ENCODE results near the gene COA1. TPM values are rescaled to one million over a fixed set of nuclear protein-coding genes. Genes with fewer than 3 reads are reported as not detected.

Gene COA1
- total and polyA plus RNA-seq, 2 experiments from 2014 or later = 152 to 220 TPM

DNA sequence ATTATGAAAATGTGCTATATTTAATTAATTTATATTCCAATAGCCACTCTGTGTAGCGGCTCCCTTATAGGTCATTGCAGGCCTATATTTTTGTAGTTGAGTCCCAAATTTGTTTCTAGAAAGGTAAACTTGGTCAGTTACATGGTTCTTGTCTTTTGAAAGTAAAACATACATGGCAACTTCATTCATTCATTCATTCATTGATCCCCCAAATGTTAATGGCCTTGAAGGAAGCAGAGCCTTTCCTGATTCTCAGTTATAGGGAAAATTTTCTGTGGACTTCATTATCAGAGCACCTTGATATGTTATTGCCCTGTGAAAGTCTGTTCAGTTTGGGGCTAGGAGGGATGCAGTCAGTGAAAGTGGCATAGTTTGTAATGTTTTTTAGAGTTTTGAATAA, 32.1 kb upstream of the COA1 start:
- no peak overlapping the region for H3K27ac ChIP-seq
- DNase-seq (ENCODE audit: low read depth in 1 of 2, low spot score in 1 of 2) = no peak
- H3K36me3 ChIP-seq = no peaks in the 10 kb centered on the region
- H3K9me3 ChIP-seq (ENCODE audit: low read depth) = no peaks in the 10 kb centered on the region
- H3K27me3 ChIP-seq = no peaks in the 10 kb centered on the region
- H3K4me1 ChIP-seq (ENCODE audit: low read depth) = peaks cover 19% of the 10 kb centered on the region
- no peak overlapping the region for H3K4me3 ChIP-seq
- TF ChIP-seq, protein P1, sequence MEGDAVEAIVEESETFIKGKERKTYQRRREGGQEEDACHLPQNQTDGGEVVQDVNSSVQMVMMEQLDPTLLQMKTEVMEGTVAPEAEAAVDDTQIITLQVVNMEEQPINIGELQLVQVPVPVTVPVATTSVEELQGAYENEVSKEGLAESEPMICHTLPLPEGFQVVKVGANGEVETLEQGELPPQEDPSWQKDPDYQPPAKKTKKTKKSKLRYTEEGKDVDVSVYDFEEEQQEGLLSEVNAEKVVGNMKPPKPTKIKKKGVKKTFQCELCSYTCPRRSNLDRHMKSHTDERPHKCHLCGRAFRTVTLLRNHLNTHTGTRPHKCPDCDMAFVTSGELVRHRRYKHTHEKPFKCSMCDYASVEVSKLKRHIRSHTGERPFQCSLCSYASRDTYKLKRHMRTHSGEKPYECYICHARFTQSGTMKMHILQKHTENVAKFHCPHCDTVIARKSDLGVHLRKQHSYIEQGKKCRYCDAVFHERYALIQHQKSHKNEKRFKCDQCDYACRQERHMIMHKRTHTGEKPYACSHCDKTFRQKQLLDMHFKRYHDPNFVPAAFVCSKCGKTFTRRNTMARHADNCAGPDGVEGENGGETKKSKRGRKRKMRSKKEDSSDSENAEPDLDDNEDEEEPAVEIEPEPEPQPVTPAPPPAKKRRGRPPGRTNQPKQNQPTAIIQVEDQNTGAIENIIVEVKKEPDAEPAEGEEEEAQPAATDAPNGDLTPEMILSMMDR (IDR thresholded peaks at IDR 0.05; ENCODE audit: low read depth, low read length) = no peak

GRCh38 chr7:43760861-43761260, 31.5 kb upstream of the COA1 start:
- TF ChIP-seq, protein P1 (IDR thresholded peaks at IDR 0.05; ENCODE audit: low read depth, low read length) = no peak
- Histone ChIP-seq H3K27me3 (no peaks in the 10 kb centered on the region), H3K36me3 (no peaks in the 10 kb centered on the region), H3K4me1 (ENCODE audit: low read depth) (peaks cover 17% of the 10 kb centered on the region), H3K4me3 (no peak overlapping the region), H3K27ac (no peak overlapping the region), H3K9me3 (ENCODE audit: low read depth) (no peaks in the 10 kb centered on the region)
- DNase-seq (ENCODE audit: low read depth in 1 of 2, low spot score in 1 of 2) = no peak

DNA sequence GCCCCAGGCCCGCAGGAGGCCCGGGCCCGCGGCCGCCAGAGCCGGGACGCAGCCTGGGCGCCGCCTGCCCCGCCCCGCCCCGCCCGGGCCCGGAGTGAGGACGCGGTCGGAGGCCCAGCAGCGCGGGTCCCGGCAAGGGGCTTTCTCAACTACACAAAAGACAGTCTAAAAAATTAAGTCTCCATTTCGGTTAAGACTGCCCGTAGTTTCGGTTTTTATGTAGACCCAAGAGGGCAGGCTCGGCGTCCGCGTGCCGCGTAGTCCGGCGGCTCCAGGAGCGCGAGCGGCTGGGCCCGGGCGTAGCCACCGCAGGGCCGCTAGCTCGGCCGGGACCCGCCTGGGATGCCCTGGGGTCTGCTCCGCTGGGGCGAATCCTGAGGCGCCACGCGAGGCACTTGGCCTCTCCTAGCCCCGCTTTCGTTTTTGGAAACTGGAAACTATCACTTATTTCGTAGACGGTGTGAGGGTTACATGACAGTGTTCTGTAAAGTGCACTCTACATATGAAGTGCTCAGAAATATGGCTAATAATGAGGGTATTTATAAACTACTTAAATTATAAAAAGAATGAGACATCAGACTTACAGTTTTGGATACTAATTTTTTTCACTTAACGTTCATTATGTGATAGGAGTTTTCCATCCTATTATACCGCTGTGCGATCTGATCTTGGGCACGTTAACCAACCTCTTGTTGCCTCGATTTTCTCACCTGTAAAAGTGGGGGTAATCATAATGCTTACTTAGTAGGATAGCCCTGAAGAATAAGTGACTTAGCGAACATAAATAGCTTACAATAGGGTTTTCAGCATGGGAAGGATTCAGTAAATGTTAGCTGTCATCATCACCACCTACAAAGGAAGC, 29.7 kb upstream of the COA1 start:
- no peak overlapping the region for H3K27ac ChIP-seq
- H3K4me3 ChIP-seq = peak overlapping the region; percentile 62
- H3K27me3 ChIP-seq = no peaks in the 10 kb centered on the region
- TF ChIP-seq, protein P1 (IDR thresholded peaks at IDR 0.05; ENCODE audit: low read depth, low read length) = no peak
- H3K36me3 ChIP-seq = no peaks in the 10 kb centered on the region
- peaks cover 7% of the 10 kb centered on the region for H3K4me1 ChIP-seq (ENCODE audit: low read depth)
- H3K9me3 ChIP-seq (ENCODE audit: low read depth) = no peaks in the 10 kb centered on the region
- peak; percentile 55 to 67 for DNase-seq (ENCODE audit: low read depth in 1 of 2, low spot score in 1 of 2)

DNA sequence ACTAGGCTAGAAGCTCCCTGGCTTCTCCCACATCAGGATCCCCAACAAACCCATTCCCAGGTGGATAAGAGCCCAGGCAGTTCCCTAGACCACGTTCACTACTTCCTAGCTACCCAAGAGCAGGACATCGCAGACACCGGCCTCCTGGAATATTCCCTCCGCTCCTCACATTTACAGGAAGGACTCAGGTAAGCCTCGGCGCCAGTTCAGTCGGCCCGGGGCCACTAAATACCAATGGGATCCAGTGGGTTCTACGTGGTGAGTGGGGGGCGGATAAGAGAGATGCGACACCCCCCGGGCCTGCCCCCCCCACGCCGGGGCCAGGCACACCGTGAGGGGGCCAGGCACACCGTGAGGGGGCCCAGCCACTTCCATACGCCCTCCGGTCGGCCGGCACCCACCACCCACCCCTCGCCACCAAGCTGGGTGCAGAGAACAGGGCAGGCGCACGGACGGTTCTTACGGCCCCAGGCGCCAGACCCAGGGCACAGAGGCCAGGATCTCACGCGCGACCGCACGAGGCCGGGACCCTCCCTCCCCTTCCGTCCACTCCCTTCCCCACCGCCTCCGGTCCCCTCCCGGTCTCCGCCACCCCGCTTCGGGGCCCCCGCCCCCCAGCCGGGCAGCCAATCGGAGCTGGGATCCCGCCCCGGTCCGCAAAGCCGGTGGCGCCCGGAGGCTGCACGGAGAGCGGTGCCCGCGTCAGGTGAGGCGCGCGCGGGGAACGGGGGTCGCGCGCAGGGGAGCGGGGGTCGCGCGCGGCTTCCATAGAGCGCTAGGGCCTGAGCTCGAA, 28.9 kb upstream of the COA1 start, which contains the start of gene BLVRA:
Gene BLVRA (plus strand): TSS at position 652 of the 793 bp plus-strand sequence. CDS start 12,479 bp downstream, outside the sequence.
- DNase-seq (ENCODE audit: low read depth in 1 of 2, low spot score in 1 of 2) = peak; percentile 68 to 74
- TF ChIP-seq, protein P1 (IDR thresholded peaks at IDR 0.05; ENCODE audit: low read depth, low read length) = no peak
- H3K27me3 ChIP-seq = no peaks in the 10 kb centered on the region
- no peaks in the 10 kb centered on the region for H3K36me3 ChIP-seq
- no peaks in the 10 kb centered on the region for H3K9me3 ChIP-seq (ENCODE audit: low read depth)
- H3K4me3 ChIP-seq = peak within 1 kb of the TSS; percentile 62
- no peak within 1 kb of the TSS for H3K27ac ChIP-seq
- peaks cover 3% of the 10 kb centered on the region for H3K4me1 ChIP-seq (ENCODE audit: low read depth)

DNA sequence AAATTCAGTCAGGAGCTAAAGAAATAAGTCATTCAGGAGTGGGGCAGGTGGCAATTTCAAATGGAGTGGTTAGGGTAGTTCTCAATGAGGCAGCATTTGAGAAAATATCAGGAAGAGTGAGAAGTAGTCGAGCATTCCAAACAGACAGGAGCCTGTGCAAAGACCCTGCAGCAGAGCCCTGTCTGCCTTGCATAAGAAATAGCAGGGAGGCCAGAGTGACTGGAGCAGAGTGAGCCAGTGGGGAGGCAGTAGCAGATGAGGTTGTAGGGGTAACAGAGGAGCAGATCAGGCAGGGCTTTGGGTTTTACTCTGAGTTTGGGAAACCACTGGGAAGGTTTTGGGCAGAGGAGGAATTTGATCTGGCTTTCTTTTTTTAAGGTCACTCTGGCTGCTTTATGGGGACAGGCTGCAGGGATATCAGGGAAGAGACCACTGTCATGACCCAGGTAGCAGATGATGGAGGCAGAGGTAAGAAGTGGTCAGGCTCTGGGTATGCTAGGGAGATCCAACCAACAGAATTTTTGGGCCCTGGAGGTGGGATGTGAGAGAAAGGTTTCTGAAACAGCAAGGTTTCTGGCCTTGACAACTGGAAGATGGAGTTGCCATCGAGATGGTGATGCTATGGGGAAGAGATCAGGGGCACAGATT, 27.9 kb upstream of the COA1 start:
- H3K4me3 ChIP-seq = no peak overlapping the region
- H3K27me3 ChIP-seq = no peaks in the 10 kb centered on the region
- DNase-seq (ENCODE audit: low read depth in 1 of 2, low spot score in 1 of 2) = no peak
- H3K4me1 ChIP-seq (ENCODE audit: low read depth) = peaks cover 3% of the 10 kb centered on the region
- H3K9me3 ChIP-seq (ENCODE audit: low read depth) = no peaks in the 10 kb centered on the region
- H3K27ac ChIP-seq = no peak overlapping the region
- TF ChIP-seq, protein P1 (IDR thresholded peaks at IDR 0.05; ENCODE audit: low read depth, low read length) = no peak
- H3K36me3 ChIP-seq = no peaks in the 10 kb centered on the region
